ENCODE data around the gene ALPP.
"Not testable (repeated sequence)": the region's sequence is repeated elsewhere in the genome, so short reads cannot be mapped to it uniquely, and the experiment has no call there.

Gene ALPP

GRCh38 chr2:232341061-232341738 lies 37.4 kb upstream of the ALPP start:
- DNase-seq (ENCODE audit: low spot score) = no peak

- no peak for DNase-seq (ENCODE audit: low spot score)
Observed at GRCh38 chr2:232341739-232342126, 36.8 kb upstream of the ALPP start.

- DNase-seq (ENCODE audit: low spot score) = no peak
Observed at GRCh38 chr2:232342635-232343565, 35.7 kb upstream of the ALPP start.

- no peak for DNase-seq (ENCODE audit: low spot score)
Observed at GRCh38 chr2:232343821-232344220, 34.7 kb upstream of the ALPP start.

- no peak for DNase-seq (ENCODE audit: low spot score)
Observed at GRCh38 chr2:232345251-232345650, 33.3 kb upstream of the ALPP start.

- no peak for DNase-seq (ENCODE audit: low spot score)
Observed at GRCh38 chr2:232347369-232347768, 31.2 kb upstream of the ALPP start.

GRCh38 chr2:232348936-232349335 lies 29.6 kb upstream of the ALPP start:
- no peak for DNase-seq (ENCODE audit: low spot score)

GRCh38 chr2:232349546-232349945 lies 29.0 kb upstream of the ALPP start:
- DNase-seq (ENCODE audit: low spot score) = no peak

- DNase-seq (ENCODE audit: low spot score) = no peak
Observed at GRCh38 chr2:232349946-232350635, 28.5 kb upstream of the ALPP start.

GRCh38 chr2:232350804-232351685 lies 27.5 kb upstream of the ALPP start:
- DNase-seq (ENCODE audit: low spot score) = no peak

GRCh38 chr2:232351686-232352510 lies 26.7 kb upstream of the ALPP start:
- no peak for DNase-seq (ENCODE audit: low spot score)

- DNase-seq (ENCODE audit: low spot score) = no peak
Observed at GRCh38 chr2:232352511-232353091, 25.9 kb upstream of the ALPP start.

GRCh38 chr2:232353096-232353495 lies 25.5 kb upstream of the ALPP start:
- DNase-seq (ENCODE audit: low spot score) = no peak

GRCh38 chr2:232353660-232354059 lies 24.9 kb upstream of the ALPP start:
- no peak for DNase-seq (ENCODE audit: low spot score)

GRCh38 chr2:232354069-232354468 lies 24.5 kb upstream of the ALPP start:
- DNase-seq (ENCODE audit: low spot score) = no peak

- no peak for DNase-seq (ENCODE audit: low spot score)
Observed at GRCh38 chr2:232361646-232362045, 16.9 kb upstream of the ALPP start.

- no peak for DNase-seq (ENCODE audit: low spot score)
Observed at GRCh38 chr2:232362174-232362900, 16.2 kb upstream of the ALPP start.

GRCh38 chr2:232363064-232363783 lies 15.3 kb upstream of the ALPP start:
- DNase-seq (ENCODE audit: low spot score) = not testable (repeated sequence)

Measured in AG08396 (cell line).